ENCODE results near the gene TRPT1.
A peak's percentile ranks its signal among the peaks of the same experiment; 100 is the strongest.

TRPT1 gene

GRCh38 chr11:64251753-64252002 lies 25.7 kb upstream of the TRPT1 start:
- no peak for TF ChIP-seq CTCF (IDR thresholded peaks at IDR 0.05; ENCODE audit: borderline replicate concordance, insufficient read depth, low read depth, low read length)

DNA sequence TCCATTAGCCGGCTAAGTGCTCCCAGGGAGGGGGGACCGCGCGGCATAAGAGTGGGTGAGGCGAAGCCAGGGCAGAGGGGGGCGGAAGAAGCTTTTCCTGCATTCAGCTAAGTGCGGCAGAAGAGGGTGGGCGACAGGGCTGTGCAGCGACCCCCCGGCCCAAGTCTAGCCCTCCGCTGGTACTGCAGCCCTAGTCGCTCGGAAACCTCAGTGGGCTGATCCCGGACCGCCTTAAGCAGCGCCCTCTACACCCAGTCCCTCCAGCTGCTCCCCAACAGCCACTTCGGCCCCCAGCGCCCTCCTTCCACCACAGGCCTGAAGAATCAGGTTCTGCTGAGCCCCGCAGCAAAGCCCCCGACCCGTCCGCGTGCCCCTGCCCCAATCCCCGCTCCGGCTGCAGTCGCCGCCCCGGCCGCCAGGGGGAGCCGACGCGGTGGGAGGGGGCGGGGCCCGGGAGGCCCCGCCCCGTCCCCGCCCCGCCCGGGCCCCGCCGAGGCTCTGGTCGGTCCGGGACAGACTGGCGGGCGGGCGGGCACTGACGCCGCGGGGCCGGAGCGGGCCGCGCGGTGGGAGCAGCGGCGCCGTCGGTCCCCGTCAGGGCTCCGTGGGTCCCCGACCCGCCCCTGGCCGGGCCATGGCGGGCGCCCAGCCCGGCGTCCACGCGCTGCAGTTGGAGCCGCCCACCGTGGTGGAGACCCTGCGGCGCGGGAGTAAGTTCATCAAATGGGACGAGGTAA lies 25.2 kb upstream of the TRPT1 start, which contains the start of gene PLCB3:
PLCB3 (plus strand) TSS at position 515 of the 737 bp plus-strand sequence; CDS start at position 635, 120 bp downstream.
- peak within 1 kb of the TSS; percentile 77 for H3K4me3 ChIP-seq (ENCODE audit: low read depth, low read length)
- peak; percentile 79 for TF ChIP-seq CTCF (IDR thresholded peaks at IDR 0.05; ENCODE audit: borderline replicate concordance, insufficient read depth, low read depth, low read length)

More at GRCh38 chr11:64251753-64252002, 25.7 kb upstream of the TRPT1 start:
- H3K4me3 ChIP-seq (ENCODE audit: low read depth, low read length): peak overlapping the region; percentile 77

DNA sequence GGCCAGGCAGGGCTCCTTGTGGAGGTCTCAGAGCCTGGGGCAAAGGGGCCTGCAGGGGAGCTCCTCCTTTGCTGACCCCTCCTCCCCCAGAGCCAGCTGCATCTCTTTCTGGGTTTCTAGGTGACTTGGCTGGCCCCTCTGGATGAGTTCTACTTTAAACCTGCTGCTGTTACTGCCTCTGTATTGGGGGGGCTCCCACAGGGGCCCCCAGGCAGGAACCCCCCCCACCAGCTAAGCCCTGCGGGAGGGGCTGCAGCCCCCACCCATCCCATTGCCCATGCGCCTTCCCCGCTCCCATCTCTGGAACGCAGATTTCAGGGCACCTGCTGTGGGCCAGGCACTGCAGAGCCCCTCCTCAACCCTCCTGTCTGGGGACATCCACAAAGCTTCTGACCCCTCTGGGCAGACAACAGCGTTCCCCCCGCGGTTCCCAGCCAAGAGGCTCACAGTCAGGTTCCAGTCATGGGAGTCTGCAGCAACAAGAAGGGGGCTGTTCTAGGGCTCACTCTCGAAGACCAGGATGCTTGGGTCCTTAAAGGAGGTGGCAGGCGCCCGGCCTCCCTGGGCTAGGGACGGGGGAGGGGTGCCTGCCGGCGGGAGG lies 24.5 kb upstream of the TRPT1 start:
- TF ChIP-seq CTCF (IDR thresholded peaks at IDR 0.05; ENCODE audit: borderline replicate concordance, insufficient read depth, low read depth, low read length): no peak
- peak overlapping the region; percentile 42 for H3K4me3 ChIP-seq (ENCODE audit: low read depth, low read length)

GRCh38 chr11:64249563-64250414 lies 23.8 kb upstream of the TRPT1 start:
- TF ChIP-seq CTCF (IDR thresholded peaks at IDR 0.05; ENCODE audit: borderline replicate concordance, insufficient read depth, low read depth, low read length): no peak
- no peak overlapping the region for H3K4me3 ChIP-seq (ENCODE audit: low read depth, low read length)

DNA sequence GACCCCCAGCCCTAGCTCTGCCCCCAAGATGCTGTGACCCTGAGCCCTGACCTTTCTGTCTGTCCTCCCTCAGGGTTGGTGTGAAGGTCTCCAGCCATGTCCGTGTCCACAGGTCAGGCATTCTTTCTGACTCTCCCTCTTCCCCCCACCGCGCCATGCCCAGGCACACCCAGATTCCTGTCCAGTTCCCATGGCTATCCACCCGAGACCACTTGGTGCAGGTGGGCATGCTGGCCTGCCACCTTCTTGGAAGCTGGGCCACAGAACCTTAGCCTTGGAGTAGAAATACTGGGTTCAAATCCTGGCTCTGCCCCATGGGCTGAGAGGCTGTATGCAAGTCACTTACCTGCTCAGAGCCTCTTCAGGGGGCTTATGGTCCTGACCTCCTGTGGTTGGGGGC lies 23.1 kb upstream of the TRPT1 start:
- H3K4me3 ChIP-seq (ENCODE audit: low read depth, low read length): no peak overlapping the region
- TF ChIP-seq CTCF (IDR thresholded peaks at IDR 0.05; ENCODE audit: borderline replicate concordance, insufficient read depth, low read depth, low read length): no peak

DNA sequence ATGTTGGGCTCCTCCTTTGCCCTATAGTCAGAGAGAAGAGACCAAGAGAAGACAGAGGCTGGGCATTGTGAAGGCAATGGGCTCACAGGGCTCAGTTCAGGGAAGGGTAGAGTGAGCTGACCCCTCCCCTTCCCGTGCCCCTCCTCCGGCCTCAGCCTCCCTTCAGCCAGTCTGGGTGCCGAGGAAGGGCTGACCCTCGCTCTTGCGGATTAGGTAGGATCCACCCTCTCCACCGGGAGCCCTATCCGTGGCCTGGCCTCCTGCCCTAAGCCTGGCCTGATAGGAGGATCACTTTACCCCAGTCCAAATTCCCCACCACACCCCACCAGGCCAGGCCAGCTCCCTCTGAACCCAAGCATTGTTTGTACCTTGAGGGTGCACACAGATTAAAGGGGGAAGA lies 22.6 kb upstream of the TRPT1 start:
- no peak overlapping the region for H3K4me3 ChIP-seq (ENCODE audit: low read depth, low read length)
- TF ChIP-seq CTCF (IDR thresholded peaks at IDR 0.05; ENCODE audit: borderline replicate concordance, insufficient read depth, low read depth, low read length): no peak
